ENCODE measurements around the gene FFAR2. TPM values are rescaled to one million over a fixed set of nuclear protein-coding genes. Genes with fewer than 3 reads are reported as not detected.

The FFAR2 gene
- total and polyA plus RNA-seq, 9 of the 15 experiments (the other 6 are each of a cell fraction or from before 2014, with no cell fraction given): not detected

DNA sequence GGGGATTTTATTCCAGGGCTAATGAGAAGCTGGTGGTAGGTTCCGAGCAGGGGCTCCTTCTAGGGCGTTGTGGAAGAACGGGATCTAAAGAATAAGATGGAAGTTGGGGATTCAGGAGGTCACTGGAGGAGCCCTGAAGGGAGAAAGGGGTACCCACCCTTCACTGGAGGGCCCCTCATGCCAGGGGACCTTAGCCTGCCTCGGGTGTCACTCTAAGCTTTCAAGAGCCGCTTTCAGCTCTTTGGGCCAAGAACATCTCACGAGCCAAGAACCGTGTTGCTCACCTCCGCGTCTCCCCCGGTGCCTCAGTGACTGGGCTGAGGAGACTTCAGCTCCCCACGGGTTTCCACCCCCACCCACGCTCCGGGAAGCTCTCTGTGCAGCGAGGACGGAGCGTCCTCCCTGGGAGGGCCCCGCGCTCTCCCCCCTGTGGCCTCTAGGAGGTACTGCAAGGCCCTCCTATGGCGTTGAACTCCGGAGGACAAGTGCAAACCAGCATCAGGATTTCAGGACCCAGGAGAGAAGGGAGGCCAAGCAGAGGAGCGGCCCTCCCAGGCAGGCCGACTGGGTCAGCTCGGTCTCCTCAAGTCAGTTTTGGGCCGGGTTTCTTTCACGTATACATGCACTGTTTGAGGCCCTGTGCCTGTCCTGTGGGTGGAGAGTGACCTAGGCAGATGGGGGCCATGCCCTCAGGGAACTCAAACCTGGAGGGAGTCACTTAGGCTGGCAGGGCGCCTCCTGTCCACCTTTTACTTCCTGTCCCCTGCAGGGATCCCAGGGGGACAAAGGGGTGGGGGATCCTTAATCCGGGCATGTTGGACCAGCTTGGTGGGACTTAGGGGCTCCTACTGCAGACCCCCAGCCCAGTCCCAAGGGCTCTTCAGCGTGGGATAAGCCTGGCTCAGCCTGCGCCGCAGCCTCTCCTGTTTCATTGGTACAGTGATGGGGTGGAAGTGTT is 47.3 kb downstream of the FFAR2 start (continued):
- TF ChIP-seq SETDB1 (IDR thresholded peaks at IDR 0.05; ENCODE audit: low read length): no peak
- peak in 1 of 3 experiments; percentile 35 for TF ChIP-seq YY1 (IDR thresholded peaks at IDR 0.05; ENCODE audit: borderline replicate concordance in 1 of 3, control insufficient read depth in 1 of 3, extremely low read depth in 1 of 3, insufficient read depth in 3 of 3, insufficient read length in 1 of 3, insufficient replicate concordance in 2 of 3, low read depth in 1 of 3, low read length in 2 of 3)
- TF ChIP-seq, protein P1, sequence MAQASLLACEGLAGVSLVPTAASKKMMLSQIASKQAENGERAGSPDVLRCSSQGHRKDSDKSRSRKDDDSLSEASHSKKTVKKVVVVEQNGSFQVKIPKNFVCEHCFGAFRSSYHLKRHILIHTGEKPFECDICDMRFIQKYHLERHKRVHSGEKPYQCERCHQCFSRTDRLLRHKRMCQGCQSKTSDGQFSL (CRISPR knock-in tag; IDR thresholded peaks at IDR 0.05): 0 out of 2 replicates have a peak, but pooled peaks have one; percentile 33
- TF ChIP-seq, protein P1 (tag; IDR thresholded peaks at IDR 0.05): 0 out of 4 replicates have a peak, but pooled peaks of 1 of the 2 experiments have one; percentile 21
- TF ChIP-seq, protein P2, sequence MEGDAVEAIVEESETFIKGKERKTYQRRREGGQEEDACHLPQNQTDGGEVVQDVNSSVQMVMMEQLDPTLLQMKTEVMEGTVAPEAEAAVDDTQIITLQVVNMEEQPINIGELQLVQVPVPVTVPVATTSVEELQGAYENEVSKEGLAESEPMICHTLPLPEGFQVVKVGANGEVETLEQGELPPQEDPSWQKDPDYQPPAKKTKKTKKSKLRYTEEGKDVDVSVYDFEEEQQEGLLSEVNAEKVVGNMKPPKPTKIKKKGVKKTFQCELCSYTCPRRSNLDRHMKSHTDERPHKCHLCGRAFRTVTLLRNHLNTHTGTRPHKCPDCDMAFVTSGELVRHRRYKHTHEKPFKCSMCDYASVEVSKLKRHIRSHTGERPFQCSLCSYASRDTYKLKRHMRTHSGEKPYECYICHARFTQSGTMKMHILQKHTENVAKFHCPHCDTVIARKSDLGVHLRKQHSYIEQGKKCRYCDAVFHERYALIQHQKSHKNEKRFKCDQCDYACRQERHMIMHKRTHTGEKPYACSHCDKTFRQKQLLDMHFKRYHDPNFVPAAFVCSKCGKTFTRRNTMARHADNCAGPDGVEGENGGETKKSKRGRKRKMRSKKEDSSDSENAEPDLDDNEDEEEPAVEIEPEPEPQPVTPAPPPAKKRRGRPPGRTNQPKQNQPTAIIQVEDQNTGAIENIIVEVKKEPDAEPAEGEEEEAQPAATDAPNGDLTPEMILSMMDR (IDR thresholded peaks at IDR 0.05 in 2 of 3, conservative IDR thresholded peaks at IDR 0.05 in 1 of 3; ENCODE audit: insufficient read depth in 2 of 3, low read depth in 1 of 3, low read length in 3 of 3): peak; percentile 89 to 94 (median 93)
- no peak for TF ChIP-seq RFX1 (IDR thresholded peaks at IDR 0.05)
- peak; percentile 93 for TF ChIP-seq SMC3 (conservative IDR thresholded peaks at IDR 0.05; ENCODE audit: insufficient read depth, low read depth, low read length)
- TF ChIP-seq NCOA6 (IDR thresholded peaks at IDR 0.05): no peak
- TF ChIP-seq STAG1 (CRISPR knock-in tag; IDR thresholded peaks at IDR 0.05; ENCODE audit: borderline replicate concordance): peak; percentile 51; the same call in 1 of the 2 replicates
- TF ChIP-seq MIER1 (IDR thresholded peaks at IDR 0.05; ENCODE audit: low read depth): no peak
- no peak for TF ChIP-seq ZFPM2 (CRISPR knock-in tag; IDR thresholded peaks at IDR 0.05)
- no peak for TF ChIP-seq WHSC1 (IDR thresholded peaks at IDR 0.05; ENCODE audit: low read length)
- TF ChIP-seq ZNF324 (CRISPR knock-in tag; IDR thresholded peaks at IDR 0.05): no peak
